SIG-M5 (cell line): Measurements from ENCODE around the gene ARHGAP11A.

ENCODE experiments used
- DNase-seq: peaks from one replicate; lab custom pipeline; 2025; lab: John Stamatoyannopoulos, UW

Gene ARHGAP11A

GRCh38 chr15:32687556-32687955 is 72.3 kb downstream of the ARHGAP11A start:
- DNase-seq, result no peak

- no peak for DNase-seq
These were observed 72.9 kb downstream of the ARHGAP11A start for GRCh38 chr15:32688151-32688639.
